ENCODE measurements around the gene HDGF. TPM values are rescaled to one million over a fixed set of nuclear protein-coding genes. Genes with fewer than 3 reads are reported as not detected.

Gene HDGF
- total RNA-seq, 4 donors from 2014 or later: 124 to 242 (median 137) TPM

DNA sequence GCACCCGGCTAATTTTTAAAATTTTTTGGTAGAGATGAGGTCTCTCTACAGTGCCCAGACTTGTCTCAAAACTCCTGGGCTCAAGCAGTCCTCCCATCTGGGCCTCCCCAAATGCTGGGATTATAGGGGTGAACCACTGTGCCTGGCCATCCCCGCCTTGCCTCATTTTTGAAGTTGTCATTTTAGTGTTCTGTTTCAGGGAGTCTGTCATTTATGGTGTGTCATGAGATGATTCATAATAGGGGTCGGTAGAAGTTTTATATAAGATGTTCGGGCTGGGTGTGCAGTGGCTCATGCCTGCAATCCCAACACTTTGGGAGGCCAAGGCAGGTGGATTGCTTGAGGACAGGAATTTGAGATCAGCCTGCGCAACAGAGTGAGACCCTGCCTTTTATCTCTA is 24.3 kb upstream of the HDGF start:
- no peak for ATAC-seq (ENCODE audit: low FRiP score)
- DNase-seq (ENCODE audit: low spot score): no peak
- TF ChIP-seq, protein P1, sequence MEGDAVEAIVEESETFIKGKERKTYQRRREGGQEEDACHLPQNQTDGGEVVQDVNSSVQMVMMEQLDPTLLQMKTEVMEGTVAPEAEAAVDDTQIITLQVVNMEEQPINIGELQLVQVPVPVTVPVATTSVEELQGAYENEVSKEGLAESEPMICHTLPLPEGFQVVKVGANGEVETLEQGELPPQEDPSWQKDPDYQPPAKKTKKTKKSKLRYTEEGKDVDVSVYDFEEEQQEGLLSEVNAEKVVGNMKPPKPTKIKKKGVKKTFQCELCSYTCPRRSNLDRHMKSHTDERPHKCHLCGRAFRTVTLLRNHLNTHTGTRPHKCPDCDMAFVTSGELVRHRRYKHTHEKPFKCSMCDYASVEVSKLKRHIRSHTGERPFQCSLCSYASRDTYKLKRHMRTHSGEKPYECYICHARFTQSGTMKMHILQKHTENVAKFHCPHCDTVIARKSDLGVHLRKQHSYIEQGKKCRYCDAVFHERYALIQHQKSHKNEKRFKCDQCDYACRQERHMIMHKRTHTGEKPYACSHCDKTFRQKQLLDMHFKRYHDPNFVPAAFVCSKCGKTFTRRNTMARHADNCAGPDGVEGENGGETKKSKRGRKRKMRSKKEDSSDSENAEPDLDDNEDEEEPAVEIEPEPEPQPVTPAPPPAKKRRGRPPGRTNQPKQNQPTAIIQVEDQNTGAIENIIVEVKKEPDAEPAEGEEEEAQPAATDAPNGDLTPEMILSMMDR (IDR thresholded peaks at IDR 0.05): no peak

DNA sequence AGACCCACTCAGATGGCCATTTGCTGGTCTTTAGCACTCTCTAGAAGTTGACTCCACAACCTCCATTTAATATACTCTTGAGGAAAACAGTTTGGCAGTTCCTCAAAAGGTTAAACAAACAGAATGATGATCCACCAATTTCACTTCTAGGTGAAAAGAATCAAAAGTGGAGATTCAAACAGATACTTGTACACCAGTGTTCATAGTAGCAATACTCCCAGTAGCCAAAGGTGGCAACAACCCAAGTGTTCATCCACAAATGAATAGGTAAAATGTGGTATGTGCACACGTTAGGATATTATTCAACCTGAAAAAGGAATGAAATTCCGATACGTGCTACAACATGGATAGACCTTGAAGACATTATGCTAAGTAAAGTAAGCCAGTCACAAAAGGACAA is 22.1 kb upstream of the HDGF start:
- DNase-seq (ENCODE audit: low spot score): no peak
- TF ChIP-seq, protein P1 (IDR thresholded peaks at IDR 0.05): no peak
- no peak for ATAC-seq (ENCODE audit: low FRiP score)

DNA sequence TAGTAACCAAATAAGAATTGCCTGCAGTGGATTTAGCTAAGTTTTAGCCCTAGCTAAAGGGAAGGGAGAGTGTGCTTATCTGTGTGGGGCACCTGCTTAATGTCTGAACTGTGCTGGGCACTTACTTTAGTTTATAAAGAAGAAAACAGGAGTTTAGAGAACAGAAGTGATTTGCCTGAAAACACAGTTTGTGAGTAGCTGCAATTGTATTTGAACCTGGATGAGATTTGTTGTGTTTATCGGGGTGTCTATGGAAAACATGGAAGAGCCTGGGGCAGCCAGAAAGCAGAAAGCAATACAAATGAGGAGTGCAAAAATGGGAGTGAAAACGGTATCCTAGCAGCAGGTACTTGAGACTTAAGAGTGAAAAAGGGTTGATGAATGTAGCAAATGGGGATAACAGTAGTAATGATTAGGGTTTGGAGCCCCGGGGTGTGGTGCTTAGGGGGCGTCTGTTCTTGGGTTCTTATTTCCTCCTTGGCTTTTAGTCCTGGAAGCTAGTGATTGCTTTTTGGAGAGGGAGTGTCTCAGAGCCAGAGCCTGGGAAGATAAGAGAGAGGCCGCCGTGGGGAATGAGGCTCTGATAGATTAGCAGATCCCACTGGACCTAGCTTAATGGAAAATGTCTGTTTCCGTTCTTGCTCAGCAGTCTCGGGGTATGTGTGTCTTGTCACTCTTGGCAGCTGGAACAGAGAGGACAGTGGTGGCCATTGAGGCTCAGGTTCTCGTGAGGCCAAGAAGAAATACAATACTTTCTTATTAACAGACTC is 21.4 kb upstream of the HDGF start:
- DNase-seq (ENCODE audit: low spot score) (no peak), ATAC-seq (ENCODE audit: low FRiP score) (no peak)
- TF ChIP-seq, protein P1 (IDR thresholded peaks at IDR 0.05): no peak

DNA sequence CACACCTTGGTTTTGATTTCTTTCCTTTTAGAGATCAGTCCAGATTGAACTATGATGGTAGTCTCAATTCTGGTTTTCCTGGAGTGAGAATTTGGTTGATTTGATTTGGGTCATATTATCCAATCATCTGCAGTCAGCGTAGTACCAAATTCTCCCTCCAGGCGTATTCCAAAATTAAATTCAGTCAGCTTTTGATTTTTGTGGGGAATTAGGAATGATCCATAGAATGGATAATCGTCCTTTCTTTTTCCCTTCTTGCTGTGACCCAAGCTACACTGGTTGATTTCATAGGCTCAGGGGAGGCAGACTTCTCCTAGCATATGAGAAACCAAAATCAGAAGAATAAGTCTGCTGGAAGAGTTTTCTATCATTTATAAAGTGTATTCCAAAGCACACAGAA is 20.7 kb upstream of the HDGF start:
- DNase-seq (ENCODE audit: low spot score) (no peak), ATAC-seq (ENCODE audit: low FRiP score) (no peak)
- TF ChIP-seq, protein P1 (IDR thresholded peaks at IDR 0.05): no peak

DNA sequence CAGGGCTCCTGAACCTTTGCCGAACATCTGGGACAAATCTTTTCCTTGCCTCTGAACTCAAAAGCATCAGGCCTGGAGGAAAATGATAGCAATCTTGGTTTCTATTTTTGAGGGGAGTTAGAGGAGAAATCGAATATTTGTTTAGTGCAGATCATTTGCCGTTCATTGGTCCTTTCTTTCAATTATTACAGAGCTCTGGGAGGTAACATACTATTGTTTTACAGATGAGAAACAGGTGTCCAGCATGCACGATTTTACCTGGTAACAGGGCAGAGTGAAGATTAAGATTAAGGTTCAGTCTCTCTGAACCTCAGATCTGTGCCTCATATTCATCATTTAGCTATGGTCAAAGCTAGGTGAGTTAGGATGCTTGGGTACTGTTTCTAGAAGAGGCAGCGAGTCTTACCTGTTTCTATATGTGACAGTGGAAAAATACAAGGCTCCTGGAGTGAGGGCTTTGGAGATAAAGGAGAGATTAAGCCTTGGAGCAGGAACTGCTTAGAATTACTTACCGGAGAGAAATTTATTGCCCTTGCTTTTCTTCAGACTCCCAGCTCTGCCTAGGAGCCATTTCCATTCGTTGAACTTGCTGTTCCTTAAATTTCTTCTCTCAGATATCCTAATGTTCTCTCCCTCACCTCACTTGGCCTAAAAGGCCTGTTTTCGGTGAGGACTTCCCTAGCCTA is 17.3 kb upstream of the HDGF start:
- ATAC-seq (ENCODE audit: low FRiP score) (no peak), DNase-seq (ENCODE audit: low spot score) (no peak)
- TF ChIP-seq, protein P1 (IDR thresholded peaks at IDR 0.05): no peak

DNA sequence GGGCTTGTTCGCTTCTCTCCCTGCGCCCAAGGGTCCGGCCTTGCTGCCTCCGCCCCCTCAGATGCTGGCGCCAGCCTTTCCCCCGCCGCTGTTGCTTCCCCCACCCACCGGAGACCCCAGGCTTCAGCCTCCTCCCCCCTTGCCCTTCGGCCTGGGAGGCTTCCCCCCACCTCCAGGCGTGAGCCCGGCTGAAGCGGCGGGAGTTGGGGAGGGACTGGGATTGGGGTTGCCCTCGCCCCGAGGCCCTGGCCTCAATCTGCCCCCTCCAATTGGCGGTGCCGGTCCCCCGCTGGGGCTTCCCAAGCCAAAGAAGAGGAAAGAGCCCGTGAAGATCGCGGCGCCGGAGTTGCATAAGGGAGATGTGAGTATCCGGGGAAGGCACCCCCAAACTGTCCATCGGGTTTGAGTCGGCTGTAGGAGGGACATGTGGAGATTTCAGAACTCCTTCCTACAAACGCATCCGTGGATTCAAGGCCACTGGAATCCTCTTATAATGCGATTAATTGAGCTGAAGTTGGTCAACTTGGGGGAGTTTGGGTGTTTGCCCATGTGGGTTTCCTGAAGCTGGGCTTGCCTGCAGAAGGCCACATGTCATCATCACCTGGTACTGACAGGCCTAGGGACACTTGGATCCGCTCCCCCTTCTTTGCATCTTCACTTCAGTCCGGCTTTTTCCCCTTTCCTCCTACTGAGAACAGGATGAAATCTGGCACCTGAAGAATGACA is 16.6 kb upstream of the HDGF start:
- DNase-seq (ENCODE audit: low spot score) (no peak), ATAC-seq (ENCODE audit: low FRiP score) (peak; percentile 1)
- TF ChIP-seq, protein P1 (IDR thresholded peaks at IDR 0.05): no peak
